Transverse colon (tissue), 4 donors: Measurements from ENCODE around the gene SHISA8. TPM values are rescaled to one million over a fixed set of nuclear protein-coding genes. Genes with fewer than 3 reads are reported as not detected.

Experiments used
- DNase-seq: peaks from one replicate; pipeline ENCODE4 v3.0.0-alpha.2; 2019
- H3K27ac ChIP-seq, 4 donors: fragments of 200-600 bp; sonication (generic); 2 replicates each; pipeline ENCODE4 v1.5.1; 2016 to 2018; ENCODE audit warnings: inconsistent platforms in 4 of 4
- H3K27me3 ChIP-seq: fragments of 200-600 bp; sonication (generic); 2 replicates; pipeline ENCODE4 v1.5.1; 2017; ENCODE audit warnings: inconsistent platforms
- H3K36me3 ChIP-seq, 4 donors: fragments of 200-600 bp; sonication (generic); 2 replicates each; pipeline ENCODE4 v1.5.1; 2017 to 2019; ENCODE audit warnings: inconsistent platforms in 4 of 4
- H3K4me1 ChIP-seq, 4 donors: fragments of 200-600 bp; sonication (generic); 2 replicates each; pipeline ENCODE4 v1.5.1; 2017 to 2020; ENCODE audit warnings: inconsistent platforms in 4 of 4
- H3K4me3 ChIP-seq, 4 donors: fragments of 200-600 bp; sonication (generic); 1 replicate in 1 of 4; 2 replicates in 3 of 4; pipeline versions ENCODE4 v1.5.1 to v1.6.1; 2017 to 2019; ENCODE audit warnings: inconsistent platforms in 4 of 4
- H3K9me3 ChIP-seq, 2 donors: fragments of 200-600 bp; sonication (generic); 2 replicates each; pipeline ENCODE4 v1.5.1; 2017 to 2019; ENCODE audit warnings: inconsistent platforms in 2 of 2
- EP300 ChIP-seq: sonication (generic); formaldehyde crosslinking; IDR thresholded peaks from one replicate; pipeline ENCODE4 v1.6.1; 2017; ENCODE audit warnings: antibody characterized with exemption, low read depth
- POLR2A ChIP-seq: fragments of 450-650 bp; IDR thresholded peaks from one replicate; pipeline ENCODE4 v1.6.1; 2016; ENCODE audit warnings: antibody characterized with exemption, mild to moderate bottlenecking, moderate library complexity
- POLR2AphosphoS5 ChIP-seq, 3 donors: sonication (generic); formaldehyde crosslinking; IDR thresholded peaks; one replicate each; pipeline ENCODE4 v1.6.1; 2016; ENCODE audit warnings: antibody characterized with exemption in 3 of 3
- WGBS, 2 donors: methylation state at CpG; one replicate each; pipeline ENCODE4 v1.1.5; 2018; ENCODE audit warnings: low coverage in 1 of 2; 5-methylcytosine and 5-hydroxymethylcytosine counted together
- in situ Hi-C, 4 donors: fragments of 200-750 bp; cut with MboI; loops; one replicate each; pipeline versions ENCODE4 v1.15.0 to v1.15.1; 2017; ENCODE audit warnings: low sequenced_read_pairs in 3 of 4, low pct_ligation_motif_present in 1 of 4, low pct_unique_long_range_greater_than_20kb in 1 of 4
- intact Hi-C: fragments of 100-400 bp; cut with DNase I; formaldehyde crosslinking; loops from one replicate; pipeline ENCODE4 v1.15.1; 2023; ENCODE audit warnings: low total_unique reads
- total RNA-seq, 4 donors: library from RNA; depleted of rRNA; stranded (reverse); fragments of >200 nt; gene quantifications; one replicate each; pipeline ENCODE4 v1.1.0, GENCODE V29; 2016
- TF ChIP-seq, protein P1 (sequence below), 5 experiments: fragments of 200-600 bp in 3 of 5; fragments of 450-650 bp in 2 of 5; sonication (generic) in 3 of 5; IDR thresholded peaks; 1 replicate in 2 of 5; 2 replicates in 3 of 5; pipeline ENCODE4 v1.5.1; 2016 to 2017; ENCODE audit warnings: antibody characterized with exemption in 5 of 5, inconsistent platforms in 3 of 5, mild to moderate bottlenecking in 2 of 5, moderate library complexity in 1 of 5

The SHISA8 gene
- total RNA-seq, 4 donors from 2014 or later, result 0.32 TPM; not detected in 3

DNA sequence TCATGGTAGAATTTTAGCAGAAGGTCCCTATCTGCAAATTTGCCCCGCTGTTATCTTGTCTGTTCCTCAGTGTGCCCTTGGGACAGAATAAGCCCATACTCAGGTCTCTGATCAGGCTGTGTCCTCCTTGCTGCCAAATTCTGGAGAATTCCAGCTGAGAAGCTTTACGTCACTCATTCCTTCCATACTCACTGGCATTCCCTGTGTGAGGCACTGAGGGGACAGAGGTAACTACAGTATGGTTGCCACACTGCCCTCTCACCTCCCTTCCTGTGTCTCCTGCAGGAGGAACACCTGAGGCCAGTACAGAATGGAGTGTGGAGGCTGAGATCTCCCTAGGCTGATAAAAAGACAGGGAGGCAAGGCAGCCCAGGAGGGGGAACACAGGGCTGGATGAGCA is 31.5 kb downstream of the SHISA8 start:
- in situ Hi-C loops (no loop called here), intact Hi-C loops (loop anchor here (5.0 kb wide), 1 partner anchor 34 kb away; the partner anchor contains the start of gene SHISA8)
- H3K27me3 ChIP-seq, result no peaks in the 10 kb centered on the region
- no peak overlapping the region for H3K27ac ChIP-seq
- H3K36me3 ChIP-seq, result peaks cover 0 to 72% (median 32%) of the 10 kb centered on the region in 4 donors
- no peak overlapping the region for H3K4me3 ChIP-seq
- H3K4me1 ChIP-seq, result no peaks in the 10 kb centered on the region
- DNase-seq, result no peak
- no peak for TF ChIP-seq POLR2AphosphoS5 (IDR thresholded peaks at IDR 0.05)
- no peak for TF ChIP-seq POLR2A
- TF ChIP-seq EP300, result no peak
- TF ChIP-seq, protein P1, sequence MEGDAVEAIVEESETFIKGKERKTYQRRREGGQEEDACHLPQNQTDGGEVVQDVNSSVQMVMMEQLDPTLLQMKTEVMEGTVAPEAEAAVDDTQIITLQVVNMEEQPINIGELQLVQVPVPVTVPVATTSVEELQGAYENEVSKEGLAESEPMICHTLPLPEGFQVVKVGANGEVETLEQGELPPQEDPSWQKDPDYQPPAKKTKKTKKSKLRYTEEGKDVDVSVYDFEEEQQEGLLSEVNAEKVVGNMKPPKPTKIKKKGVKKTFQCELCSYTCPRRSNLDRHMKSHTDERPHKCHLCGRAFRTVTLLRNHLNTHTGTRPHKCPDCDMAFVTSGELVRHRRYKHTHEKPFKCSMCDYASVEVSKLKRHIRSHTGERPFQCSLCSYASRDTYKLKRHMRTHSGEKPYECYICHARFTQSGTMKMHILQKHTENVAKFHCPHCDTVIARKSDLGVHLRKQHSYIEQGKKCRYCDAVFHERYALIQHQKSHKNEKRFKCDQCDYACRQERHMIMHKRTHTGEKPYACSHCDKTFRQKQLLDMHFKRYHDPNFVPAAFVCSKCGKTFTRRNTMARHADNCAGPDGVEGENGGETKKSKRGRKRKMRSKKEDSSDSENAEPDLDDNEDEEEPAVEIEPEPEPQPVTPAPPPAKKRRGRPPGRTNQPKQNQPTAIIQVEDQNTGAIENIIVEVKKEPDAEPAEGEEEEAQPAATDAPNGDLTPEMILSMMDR (IDR thresholded peaks at IDR 0.05), result no peak
- no peaks in the 10 kb centered on the region for H3K9me3 ChIP-seq
- 96% methylated on average over 2 of the region's 2 CpGs; no CpG with 5 or more reads in 1 of the 2 donors for WGBS, 2 donors

DNA sequence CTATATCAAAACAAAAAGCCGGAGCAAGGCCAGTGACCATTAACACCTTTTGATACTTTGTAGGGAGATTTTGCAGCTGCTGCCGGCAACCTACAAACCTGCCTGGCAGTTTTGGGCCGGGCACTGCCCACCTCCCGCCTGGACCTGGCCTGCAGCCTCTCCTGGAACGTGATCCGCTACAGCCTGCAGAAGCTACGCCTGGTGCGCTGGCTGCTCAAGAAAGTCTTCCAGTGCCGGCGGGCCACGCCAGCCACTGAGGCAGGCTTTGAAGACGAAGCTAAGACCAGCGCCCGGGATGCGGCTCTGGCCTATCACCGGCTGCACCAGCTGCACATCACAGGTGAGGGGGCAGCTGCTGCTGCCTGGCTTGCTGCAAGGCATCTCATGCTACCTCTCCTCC is 34.2 kb downstream of the SHISA8 start:
- no peak for TF ChIP-seq POLR2AphosphoS5 (IDR thresholded peaks at IDR 0.05)
- TF ChIP-seq POLR2A, result no peak
- no peak for TF ChIP-seq EP300
- TF ChIP-seq, protein P1 (IDR thresholded peaks at IDR 0.05), result no peak
- H3K9me3 ChIP-seq, result no peaks in the 10 kb centered on the region
- H3K27ac ChIP-seq, result no peak overlapping the region
- no peak for DNase-seq
- no peaks in the 10 kb centered on the region for H3K27me3 ChIP-seq
- no peak overlapping the region for H3K4me3 ChIP-seq
- H3K4me1 ChIP-seq, result no peaks in the 10 kb centered on the region
- intact Hi-C loops (loop anchor here (5.0 kb wide), 1 partner anchor 37 kb away; the partner anchor contains the start of gene SHISA8), in situ Hi-C loops (no loop called here)
- peaks cover 0 to 80% (median 36%) of the 10 kb centered on the region in 4 donors for H3K36me3 ChIP-seq
- 94 to 98% methylated on average over 2 to 16 of the region's 16 CpGs for WGBS, 2 donors

DNA sequence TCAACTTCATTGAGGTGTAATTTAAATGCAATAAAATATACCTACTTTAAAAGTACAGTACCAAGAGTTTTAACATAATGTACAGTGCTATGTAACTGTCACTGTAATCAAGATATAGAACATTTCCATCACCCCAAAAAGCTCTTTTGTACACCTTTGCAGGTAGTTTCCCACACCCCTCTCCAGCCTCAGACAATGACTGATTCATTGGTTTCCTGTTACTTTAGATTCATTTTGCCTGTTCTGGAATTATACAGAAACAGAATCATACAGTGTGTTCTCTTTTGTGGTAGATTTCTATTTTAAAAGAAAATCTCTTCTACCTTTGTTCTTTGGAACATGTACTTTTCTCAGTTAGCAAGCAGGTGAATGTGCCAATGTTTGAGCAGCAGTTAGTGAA is 38.2 kb downstream of the SHISA8 start:
- TF ChIP-seq POLR2AphosphoS5 (IDR thresholded peaks at IDR 0.05), result no peak
- no peak for TF ChIP-seq POLR2A
- TF ChIP-seq, protein P1 (IDR thresholded peaks at IDR 0.05), result no peak
- TF ChIP-seq EP300, result no peak
- intact Hi-C loops (loop anchor here (5.0 kb wide), 1 partner anchor 814 kb away; no protein-coding TSS in a partner anchor), in situ Hi-C loops (no loop called here)
- Histone ChIP-seq H3K36me3 (peaks cover 0 to 93% (median 33%) of the 10 kb centered on the region in 4 donors), H3K4me3 (no peak overlapping the region), H3K27me3 (no peaks in the 10 kb centered on the region), H3K9me3 (no peaks in the 10 kb centered on the region), H3K27ac (no peak overlapping the region), H3K4me1 (no peaks in the 10 kb centered on the region)
- no peak for DNase-seq

DNA sequence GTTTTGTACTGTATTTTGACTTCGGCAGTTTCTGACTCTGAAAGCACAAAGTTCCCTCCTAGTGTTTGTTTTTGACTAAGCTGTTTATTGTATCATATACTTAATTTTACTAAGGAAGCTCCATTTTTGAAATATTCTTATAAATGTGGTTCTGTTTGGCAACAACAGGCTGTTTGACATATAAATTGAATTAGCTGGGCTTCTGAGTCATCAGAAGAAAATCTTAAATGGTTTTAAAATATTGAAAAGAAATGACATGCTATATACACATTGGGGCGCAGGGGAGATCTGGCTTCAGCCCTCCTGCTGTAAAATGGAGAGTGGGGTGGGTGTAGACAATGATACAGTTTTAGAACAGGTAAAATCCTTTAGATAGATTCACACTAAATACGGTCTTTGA is 38.6 kb downstream of the SHISA8 start:
- no peak overlapping the region for H3K27ac ChIP-seq
- H3K4me3 ChIP-seq, result no peak overlapping the region
- no peaks in the 10 kb centered on the region for H3K27me3 ChIP-seq
- no peaks in the 10 kb centered on the region for H3K9me3 ChIP-seq
- H3K4me1 ChIP-seq, result no peaks in the 10 kb centered on the region
- intact Hi-C loops (loop anchor here (5.0 kb wide), 1 partner anchor 814 kb away; no protein-coding TSS in a partner anchor), in situ Hi-C loops (no loop called here)
- TF ChIP-seq EP300 (no peak), POLR2A (no peak), POLR2AphosphoS5 (IDR thresholded peaks at IDR 0.05) (no peak)
- TF ChIP-seq, protein P1 (IDR thresholded peaks at IDR 0.05), result no peak
- WGBS, 2 donors, result 88 to 91% methylated on average over 3 of the region's 3 CpGs
- H3K36me3 ChIP-seq, result peaks cover 0 to 94% (median 33%) of the 10 kb centered on the region in 4 donors
- DNase-seq, result no peak
